NCI-H446 (cell line): ENCODE data around the gene DUSP11.
"Not testable (repeated sequence)": the region's sequence is repeated elsewhere in the genome, so short reads cannot be mapped to it uniquely, and the experiment has no call there.

ENCODE experiments used
- DNase-seq, 2 experiments: peaks; one replicate each; lab custom pipeline; 2025; lab: John Stamatoyannopoulos, UW

The DUSP11 gene

DNA sequence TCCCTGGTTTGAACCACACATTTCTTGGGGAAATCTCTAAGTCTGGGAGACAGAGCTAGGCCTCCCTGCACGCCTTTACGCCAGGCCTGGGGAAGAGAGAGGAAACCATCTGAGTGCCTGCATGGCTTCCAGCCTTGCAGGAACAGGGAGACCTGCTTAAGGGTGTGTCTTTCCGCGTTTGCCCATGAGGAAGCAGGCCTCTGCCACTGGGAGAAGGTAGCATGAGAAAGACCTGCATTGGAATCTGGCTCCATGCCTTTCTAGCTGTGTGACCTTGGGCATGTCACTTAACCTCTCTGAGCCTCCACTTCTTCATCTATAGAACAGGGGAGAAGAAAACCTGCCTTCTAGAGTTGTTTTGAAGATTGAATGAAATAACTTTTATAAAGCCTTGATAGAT, 62.2 kb downstream of the DUSP11 start:
- DNase-seq, result not testable (repeated sequence)

DNA sequence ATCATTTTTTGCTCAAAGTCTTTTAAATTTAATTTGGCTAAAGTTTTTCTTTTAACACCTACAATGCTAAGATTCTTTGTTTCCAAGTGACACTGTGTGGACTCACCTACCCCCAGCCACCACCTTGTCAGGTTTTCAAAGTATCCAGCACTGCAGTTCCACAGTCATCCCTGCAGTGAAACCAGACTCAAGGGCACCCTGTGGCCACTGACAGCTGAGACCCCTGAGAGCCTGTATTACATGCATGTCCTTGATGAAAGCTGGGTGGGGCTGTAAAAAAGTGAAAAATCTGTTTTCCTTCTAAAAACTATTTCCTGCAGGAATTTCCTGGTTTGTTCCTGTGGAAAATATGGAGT, 62.7 kb downstream of the DUSP11 start:
- DNase-seq, result no peak

DNA sequence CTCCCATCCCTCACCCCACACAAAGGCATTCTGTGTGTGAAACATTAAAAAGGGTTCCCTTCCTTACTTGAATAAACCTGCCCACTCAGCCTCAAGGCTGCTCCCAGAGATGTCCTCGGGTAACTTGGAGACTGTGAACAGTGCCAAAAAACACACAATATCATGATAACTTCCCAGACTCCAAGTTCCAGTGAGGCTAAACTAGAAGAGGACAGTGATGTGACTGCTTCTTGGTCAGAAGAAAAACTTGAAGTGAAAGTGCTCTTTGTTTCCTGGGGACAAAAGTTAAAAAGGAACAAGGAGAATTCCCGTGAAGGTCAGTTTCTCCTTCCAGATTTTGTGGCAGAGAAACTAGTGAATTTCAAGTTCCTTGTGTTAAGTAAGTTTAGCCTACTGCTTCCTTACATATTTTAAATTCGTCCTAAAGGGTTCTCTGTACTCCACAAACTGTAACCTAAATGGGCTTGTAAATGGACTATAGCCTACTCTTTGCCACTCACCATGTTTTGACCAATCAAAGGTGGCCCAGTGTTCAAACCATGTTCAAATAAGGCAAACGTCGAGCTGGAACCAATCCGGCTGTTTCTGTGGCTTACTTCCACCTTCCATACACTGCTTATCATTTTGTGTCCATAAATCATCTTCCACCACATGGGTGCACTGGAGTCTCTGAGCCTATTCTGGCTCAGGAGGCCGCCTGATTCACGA, 63.2 kb downstream of the DUSP11 start:
- no peak for DNase-seq

DNA sequence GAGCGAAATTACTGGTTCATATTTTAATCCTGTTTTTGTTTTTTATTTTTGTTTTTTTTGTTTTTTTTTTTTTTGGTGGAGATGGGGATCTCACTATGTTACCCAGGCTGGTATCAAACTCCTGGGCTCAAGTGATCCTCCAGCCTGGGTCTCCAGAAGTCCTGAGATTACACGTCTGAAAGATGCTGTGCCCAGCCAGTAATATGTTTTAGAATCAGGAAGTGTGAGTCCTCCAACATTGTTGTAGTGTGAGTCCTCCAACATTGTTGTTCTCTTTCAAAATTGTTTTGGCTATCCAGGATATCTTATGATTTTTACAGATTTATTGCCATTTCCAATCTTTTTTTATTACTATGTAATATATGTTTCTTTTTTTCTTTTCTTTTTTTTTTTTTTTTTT, 65.8 kb downstream of the DUSP11 start:
- DNase-seq, result no peak
